CD14-positive monocyte (primary cell): ENCODE data around the gene HPCAL4. TPM values are rescaled to one million over a fixed set of nuclear protein-coding genes. Genes with fewer than 3 reads are reported as not detected.

Experiments used
- DNase-seq, 3 donors: peaks; one replicate each; pipeline ENCODE4 v3.0.0-alpha.2; 2011 to 2022
- H2AFZ ChIP-seq: 2 replicates; pipeline ENCODE4 v1.6.0; 2012; ENCODE audit warnings: mild to moderate bottlenecking, low read depth, low read length, inconsistent platforms; ENCODE audit not compliant: insufficient read depth, poor library complexity, severe bottlenecking
- H3K27ac ChIP-seq, 2 donors: 1 replicate in 1 of 2; 2 replicates in 1 of 2; pipeline ENCODE4 v1.5.1; 2012 to 2013; ENCODE audit warnings: low read length in 2 of 2, control low read depth in 1 of 2, inconsistent platforms in 1 of 2, low read depth in 1 of 2, mild to moderate bottlenecking in 1 of 2
- H3K27me3 ChIP-seq, 2 donors: one replicate each; pipeline versions ENCODE4 v1.6.0 to v1.6.1; 2011 to 2013; ENCODE audit warnings: low read length in 2 of 2; ENCODE audit not compliant: control insufficient read depth in 2 of 2, insufficient read depth in 2 of 2
- H3K36me3 ChIP-seq, 2 donors: replicated peaks in 1 of 2; 1 replicate in 1 of 2; 2 replicates in 1 of 2; pipeline versions ENCODE4 v1.5.1 to v1.6.1; 2012 to 2013; ENCODE audit warnings: low read length in 2 of 2, control low read depth in 1 of 2, inconsistent platforms in 1 of 2, mild to moderate bottlenecking in 1 of 2; ENCODE audit not compliant: insufficient read depth in 2 of 2, control insufficient read depth in 1 of 2
- H3K4me1 ChIP-seq, 2 donors: 1 replicate in 1 of 2; 2 replicates in 1 of 2; pipeline versions ENCODE4 v1.5.1 to v1.6.1; 2012 to 2013; ENCODE audit warnings: low read length in 2 of 2, control low read depth in 1 of 2, inconsistent platforms in 1 of 2, mild to moderate bottlenecking in 1 of 2, moderate library complexity in 1 of 2; ENCODE audit not compliant: insufficient read depth in 2 of 2, control insufficient read depth in 1 of 2
- H3K4me2 ChIP-seq: replicated peaks from 2 replicates; pipeline ENCODE3; 2012; ENCODE audit warnings: low read length, moderate library complexity, mild to moderate bottlenecking; ENCODE audit not compliant: poor library complexity, severe bottlenecking; ENCODE audit errors: extremely low read depth
- H3K4me3 ChIP-seq, 3 experiments: fragments of 200-600 bp in 1 of 3; sonication (generic) in 1 of 3; replicated peaks in 1 of 3; 1 replicate in 2 of 3; 2 replicates in 1 of 3; pipeline ENCODE4 v1.5.1; 2011 to 2013; ENCODE audit warnings: low read length in 3 of 3, mild to moderate bottlenecking in 3 of 3, control low read depth in 2 of 3, low read depth in 2 of 3, inconsistent platforms in 1 of 3, moderate library complexity in 1 of 3
- H3K79me2 ChIP-seq: 2 replicates; pipeline ENCODE4 v1.6.0; 2012; ENCODE audit warnings: mild to moderate bottlenecking, control low read depth, inconsistent platforms, low read length, moderate library complexity; ENCODE audit not compliant: insufficient read depth
- H3K9ac ChIP-seq: 2 replicates; pipeline ENCODE4 v1.6.0; 2017; ENCODE audit warnings: low read length, mild to moderate bottlenecking; ENCODE audit not compliant: insufficient read depth, poor library complexity, severe bottlenecking
- H3K9me3 ChIP-seq, 2 donors: replicated peaks in 1 of 2; 1 replicate in 1 of 2; 2 replicates in 1 of 2; pipeline versions ENCODE4 v1.5.1 to v1.6.1; 2012 to 2013; ENCODE audit warnings: low read length in 2 of 2, control low read depth in 1 of 2; ENCODE audit not compliant: control insufficient read depth in 1 of 2, insufficient read depth in 1 of 2
- H4K20me1 ChIP-seq: 2 replicates; pipeline ENCODE4 v1.6.0; 2012; ENCODE audit warnings: mild to moderate bottlenecking, low read length, control low read depth, moderate library complexity; ENCODE audit not compliant: insufficient read depth
- H3K27ac Mint-ChIP-seq, 7 donors: one replicate each; pipeline ENCODE4 v1.8.0; 2020; ENCODE audit warnings: mild to moderate bottlenecking in 7 of 7, mixed read lengths in 7 of 7, moderate library complexity in 6 of 7, inconsistent platforms in 2 of 7
- H3K27me3 Mint-ChIP-seq, 3 donors: one replicate each; pipeline ENCODE4 v1.8.0; 2021 to 2022; ENCODE audit warnings: low read depth in 3 of 3, mild to moderate bottlenecking in 3 of 3, mixed read lengths in 3 of 3, moderate library complexity in 3 of 3, inconsistent platforms in 1 of 3
- H3K36me3 Mint-ChIP-seq, 2 donors: one replicate each; pipeline ENCODE4 v1.8.0; 2020; ENCODE audit warnings: mixed read lengths in 2 of 2, inconsistent platforms in 1 of 2, mild to moderate bottlenecking in 1 of 2
- H3K4me1 Mint-ChIP-seq: one replicate; pipeline ENCODE4 v1.8.0; 2020; ENCODE audit warnings: mild to moderate bottlenecking, mixed read lengths
- H3K4me3 Mint-ChIP-seq, 2 donors: one replicate each; pipeline ENCODE4 v1.8.0; 2020; ENCODE audit warnings: mild to moderate bottlenecking in 2 of 2, mixed read lengths in 2 of 2, moderate library complexity in 1 of 2
- H3K9me3 Mint-ChIP-seq, 7 donors: one replicate each; pipeline ENCODE4 v1.8.0; 2020 to 2022; ENCODE audit warnings: mixed read lengths in 7 of 7, mild to moderate bottlenecking in 6 of 7, moderate library complexity in 6 of 7, inconsistent platforms in 2 of 7
- CTCF ChIP-seq: fragments of 200-600 bp; IDR thresholded peaks from one replicate; pipeline ENCODE4 v1.8.0; 2022; ENCODE audit warnings: antibody characterized with exemption, mild to moderate bottlenecking
- WGBS: methylation state at CpG from one replicate; pipeline ENCODE4 v1.1.5; 2013; ENCODE audit warnings: missing lambda C conversion rate; ENCODE audit not compliant: insufficient coverage; 5-methylcytosine and 5-hydroxymethylcytosine counted together
- intact Hi-C, 2 donors: fragments of 100-400 bp; cut with micrococcal nuclease; formaldehyde crosslinking; loops; one replicate each; pipeline versions ENCODE4 v1.15.0 to v1.15.1; 2023
- polyA plus RNA-seq, 3 donors: library from polyadenylated mRNA; depleted of rRNA in 1 of 3; unstranded in 2 of 3; stranded (reverse) in 1 of 3; fragments of 300-500 nt in 2 of 3; fragments of >200 nt in 1 of 3; fragmentation: Illumina TruSeq in 2 of 3; gene quantifications; 1 replicate in 2 of 3; 2 replicates in 1 of 3; pipeline ENCODE4 v1.2.3, GENCODE V29; 2012 to 2021

The HPCAL4 gene
- polyA plus RNA-seq, 3 donors, result 0.03 to 0.05 TPM; not detected in 1

- Histone ChIP-seq H3K9ac (no peak overlapping the region), H2AFZ (no peak overlapping the region), H3K36me3 (no peaks in the 10 kb centered on the region), H4K20me1 (no peaks in the 10 kb centered on the region), H3K4me3 (no peak overlapping the region), H3K27me3 (peaks cover 22 to 58% of the 10 kb centered on the region in 2 donors), H3K9me3 (no peaks in the 10 kb centered on the region), H3K4me2 (no peak overlapping the region), H3K79me2 (no peaks in the 10 kb centered on the region), H3K4me1 (no peaks in the 10 kb centered on the region), H3K27ac (no peak overlapping the region)
- no peak for DNase-seq
- H3K27ac Mint-ChIP-seq, result no peak overlapping the region
- peaks cover 34 to 52% (median 45%) of the 10 kb centered on the region in 3 donors for H3K27me3 Mint-ChIP-seq
- intact Hi-C loops, result loop anchor here (2.0 to 5.0 kb wide), 2 partner anchors 64 to 111 kb away; no protein-coding TSS in a partner anchor
- H3K4me1 Mint-ChIP-seq, result no peaks in the 10 kb centered on the region
- H3K36me3 Mint-ChIP-seq, result no peaks in the 10 kb centered on the region
- peaks cover 0 to 2% (median 0%) of the 10 kb centered on the region in 7 donors for H3K9me3 Mint-ChIP-seq
- no peak for TF ChIP-seq CTCF
- peak overlapping the region in 1 of 2 donors; percentile 40 for H3K4me3 Mint-ChIP-seq
Observed at GRCh38 chr1:39721664-39722063, 30.4 kb upstream of the HPCAL4 start.

GRCh38 chr1:39720094-39720999 is 29.1 kb upstream of the HPCAL4 start:
- Histone ChIP-seq H4K20me1 (no peaks in the 10 kb centered on the region), H2AFZ (no peak overlapping the region), H3K27ac (no peak overlapping the region), H3K9me3 (no peaks in the 10 kb centered on the region), H3K36me3 (no peaks in the 10 kb centered on the region), H3K4me1 (no peaks in the 10 kb centered on the region), H3K27me3 (peaks cover 13 to 49% of the 10 kb centered on the region in 2 donors), H3K4me2 (no peak overlapping the region), H3K9ac (no peak overlapping the region), H3K4me3 (no peak overlapping the region), H3K79me2 (no peaks in the 10 kb centered on the region)
- H3K27ac Mint-ChIP-seq, result no peak overlapping the region
- intact Hi-C loops, result loop anchor here (2.0 to 5.0 kb wide), 2 partner anchors 63 to 110 kb away; no protein-coding TSS in a partner anchor
- H3K4me3 Mint-ChIP-seq, result no peak overlapping the region
- H3K4me1 Mint-ChIP-seq, result peaks cover under 1% of the 10 kb centered on the region
- TF ChIP-seq CTCF, result peak; percentile 81
- peaks cover 0 to 2% (median 0%) of the 10 kb centered on the region in 7 donors for H3K9me3 Mint-ChIP-seq
- peak; percentile 27 to 53 (median 43) for DNase-seq
- peaks cover 23 to 42% (median 37%) of the 10 kb centered on the region in 3 donors for H3K27me3 Mint-ChIP-seq
- no peaks in the 10 kb centered on the region for H3K36me3 Mint-ChIP-seq
- 42% methylated on average over 4 of the region's 7 CpGs for WGBS
